K562 (cell line): ENCODE results near the gene HSPA8. TPM values are rescaled to one million over a fixed set of nuclear protein-coding genes. Genes with fewer than 3 reads are reported as not detected.

Experiments
- ATAC-seq: fragments of 200-7000 bp; cut with Tn5 transposase; 3 replicates; pipeline ENCODE4 v1.9.1; 2020; ENCODE audit warnings: moderate library complexity
- BruUV-seq: library from RNA; stranded (reverse); fragments of 400-500 nt; replicated peaks from 2 replicates; lab custom pipeline; 2021; lab: Mats Ljungman, UMichigan
- CTCF ChIA-PET: fragments of 300-600 bp; formaldehyde crosslinking; extraction: SDS; loops from one replicate; lab custom pipeline; 2021; ENCODE audit warnings: low intra/inter-chr PET ratio; lab: Yijun Ruan, JAX
- POLR2A ChIA-PET: fragments of 300-600, 350-650 bp; sonication (Branson Sonifier 250); formaldehyde crosslinking; extraction: SDS; loops from one replicate; lab custom pipeline; 2021; ENCODE audit warnings: antibody characterized with exemption, inconsistent platforms; lab: Yijun Ruan, JAX
- DNase-seq, 4 experiments: peaks; one replicate each; pipeline versions ENCODE4 v3.0.0 to v3.0.0-alpha.2; 2011 to 2018; ENCODE audit warnings: low spot score in 3 of 4, mixed read lengths in 3 of 4; ENCODE audit errors: extremely low read depth in 1 of 4
- FAIRE-seq: peaks from 2 replicates; lab custom pipeline; 2011; peaks lifted over from hg19 to GRCh38; lab: Jason Lieb, UNC
- H2AFZ ChIP-seq: 2 replicates; pipeline ENCODE4 v1.6.0; 2011; ENCODE audit warnings: low read depth, low read length, control low read depth, inconsistent platforms
- H3K27ac ChIP-seq: fragments of 200-600 bp; 3 replicates; pipeline ENCODE4 v1.8.0; 2011; ENCODE audit warnings: low read depth, mild to moderate bottlenecking, control low read depth, inconsistent platforms, low read length, moderate library complexity, mixed read lengths; ENCODE audit errors: extremely low read depth
- H3K27me3 ChIP-seq, 2 experiments: fragments of 300-600 bp in 1 of 2; 2 replicates in 1 of 2; 3 replicates in 1 of 2; pipeline versions ENCODE4 v1.6.0 to v1.8.0; 2011; ENCODE audit warnings: inconsistent platforms in 2 of 2, low read length in 2 of 2, mild to moderate bottlenecking in 1 of 2, mixed read lengths in 1 of 2, moderate library complexity in 1 of 2; ENCODE audit not compliant: control insufficient read depth in 2 of 2, insufficient read depth in 2 of 2
- H3K36me3 ChIP-seq: fragments of 300-600 bp; 3 replicates; pipeline ENCODE4 v1.8.0; 2011; ENCODE audit warnings: mild to moderate bottlenecking, low read length, inconsistent platforms; ENCODE audit not compliant: control insufficient read depth, insufficient read depth
- H3K4me1 ChIP-seq, 2 experiments: fragments of 200-600 bp in 1 of 2; replicated peaks in 1 of 2; 2 replicates in 1 of 2; 3 replicates in 1 of 2; pipeline versions ENCODE4 v1.5.1 to v1.8.0; 2011; ENCODE audit warnings: inconsistent platforms in 2 of 2, low read length in 2 of 2, mild to moderate bottlenecking in 1 of 2, mixed read lengths in 1 of 2, moderate library complexity in 1 of 2; ENCODE audit not compliant: control insufficient read depth in 2 of 2, insufficient read depth in 2 of 2
- H3K4me2 ChIP-seq: 2 replicates; pipeline ENCODE4 v1.6.1; 2011; ENCODE audit warnings: low read length, control low read depth, inconsistent platforms, mixed read lengths; ENCODE audit not compliant: insufficient read depth
- H3K4me3 ChIP-seq: fragments of 200-600 bp; sonication (generic), shearing (Covaris generic); 2 replicates; pipeline ENCODE4 v1.5.1; 2016; ENCODE audit warnings: control low read depth, inconsistent platforms
- H3K79me2 ChIP-seq: fragments of 200-600 bp; 3 replicates; pipeline ENCODE4 v1.8.0; 2011; ENCODE audit warnings: low read length, inconsistent platforms; ENCODE audit not compliant: control insufficient read depth, insufficient read depth
- H3K9ac ChIP-seq, 2 experiments: 2 replicates each; pipeline versions ENCODE4 v1.6.0 to v1.6.1; 2011; ENCODE audit warnings: low read depth in 2 of 2, low read length in 2 of 2, control low read depth in 1 of 2, inconsistent platforms in 1 of 2, mild to moderate bottlenecking in 1 of 2, mixed read lengths in 1 of 2; ENCODE audit not compliant: insufficient read depth in 1 of 2
- H3K9me1 ChIP-seq: one replicate; pipeline ENCODE4 v1.6.0; 2011; ENCODE audit warnings: inconsistent platforms, mild to moderate bottlenecking, low read length, moderate library complexity; ENCODE audit not compliant: control insufficient read depth, insufficient read depth
- H3K9me3 ChIP-seq: replicated peaks from 2 replicates; pipeline ENCODE4 v1.5.1; 2011; ENCODE audit warnings: low read depth, low read length, inconsistent platforms; ENCODE audit not compliant: control insufficient read depth, insufficient read depth
- H4K20me1 ChIP-seq: replicated peaks from 2 replicates; pipeline ENCODE4 v1.6.1; 2011; ENCODE audit warnings: low read length, inconsistent platforms, mixed read lengths; ENCODE audit not compliant: control insufficient read depth, insufficient read depth
- MXI1 ChIP-seq: IDR thresholded peaks from 2 replicates; pipeline ENCODE4 v1.6.1; 2011; ENCODE audit warnings: low read depth, mild to moderate bottlenecking, improper control_type of control experiment, low read length
- SIN3A ChIP-seq, 2 experiments: fragments of 150-350 bp in 1 of 2; IDR thresholded peaks; 2 replicates each; pipeline ENCODE4 v1.6.1; 2011 to 2016; ENCODE audit warnings: borderline replicate concordance in 2 of 2, low read depth in 2 of 2, low read length in 2 of 2, mild to moderate bottlenecking in 2 of 2, moderate library complexity in 2 of 2; ENCODE audit not compliant: control insufficient read depth in 1 of 2
- SRSF7 ChIP-seq: fragments of 200-400 bp; formaldehyde crosslinking; optimal IDR thresholded peaks from 2 replicates; pipeline ENCODE3; 2017; ENCODE audit warnings: mild to moderate bottlenecking, low read depth, low read length
- WGBS: fragments of 100-300 bp; shearing (Covaris generic); methylation state at CpG from one replicate; pipeline ENCODE4 v1.1.6; 2016; ENCODE audit warnings: low coverage, mixed read lengths; ENCODE audit not compliant: insufficient coverage; ENCODE audit errors: missing lambda C conversion rate; 5-methylcytosine and 5-hydroxymethylcytosine counted together
- in situ Hi-C: fragments of 300-500 bp; cut with MboI; formaldehyde crosslinking; loops from 4 replicates; pipeline ENCODE4 v1.15.0; 2018; ENCODE audit warnings: inconsistent platforms, mixed read lengths
- intact Hi-C: fragments of 100-400 bp; cut with micrococcal nuclease; formaldehyde crosslinking; loops from 2 replicates; pipeline ENCODE4 v1.14.2; 2022
- polyA plus RNA-seq, 8 experiments: library from polyadenylated mRNA; depleted of rRNA in 4 of 8; stranded (reverse) in 5 of 8; unstranded in 3 of 8; fragments of >200 nt; fragmentation: Nextera tagmentation in 2 of 8; fragmentation: Illumina TruSeq in 1 of 8; extraction: Ambion mirVana in 2 of 8; extraction: Trizol in 1 of 8; gene quantifications; 2 replicates each; pipeline versions ENCODE4 v1.2.1 to v1.2.3, GENCODE V29; 2011 to 2014; ENCODE audit warnings: inconsistent platforms in 1 of 8, missing spikeins in 1 of 8
- total RNA-seq, 7 experiments: library from RNA; depleted of rRNA in 6 of 7; stranded (reverse); fragments of >200 nt in 6 of 7; fragmentation: Illumina TruSeq in 2 of 7; extraction: Trizol in 2 of 7; gene quantifications; 2 replicates each; pipeline versions ENCODE4 v1.2.1 to v1.2.3, GENCODE V29; 2011 to 2021; ENCODE audit warnings: low replicate concordance in 1 of 7

The HSPA8 gene
- total and polyA plus RNA-seq, 9 of the 15 experiments (the other 6 are each of a cell fraction or from before 2014, with no cell fraction given) = 1,250 to 3,966 (median 2,773) TPM

DNA sequence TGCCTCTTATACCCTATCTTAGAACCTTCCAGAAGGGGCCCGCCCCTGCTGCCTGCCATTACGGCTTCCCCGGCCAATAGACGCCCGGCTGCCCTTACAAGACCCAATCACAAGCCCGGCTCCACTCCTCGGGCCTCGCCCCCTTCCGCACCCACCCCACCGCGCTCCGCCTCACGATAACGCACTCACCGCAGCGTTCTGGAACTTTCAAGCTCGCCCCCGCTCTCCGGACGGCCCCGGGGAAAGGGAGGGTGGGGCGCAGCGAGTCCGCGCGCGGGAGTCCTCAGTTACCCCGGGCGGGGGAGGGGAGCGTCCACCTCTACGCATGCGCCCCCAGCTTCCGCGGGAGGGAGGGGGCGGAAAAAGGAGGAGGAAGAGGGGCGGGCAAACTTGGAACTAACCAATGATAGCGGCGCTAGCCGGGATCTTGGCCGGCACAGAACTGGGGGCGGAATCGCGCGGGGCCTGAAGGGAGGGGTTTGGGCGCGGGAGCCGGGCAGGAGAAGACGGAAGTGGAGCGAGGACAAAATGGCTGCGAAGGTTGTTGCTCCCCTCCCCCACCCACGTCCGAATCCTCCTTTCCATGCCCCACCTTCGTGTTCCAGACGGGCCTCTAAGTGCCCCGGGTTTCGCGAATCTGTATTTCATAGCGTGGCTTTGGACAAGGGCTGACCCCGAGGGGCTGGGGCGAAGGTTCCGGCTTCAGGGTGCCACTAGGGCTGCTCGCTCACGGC lies 389 bp upstream of the HSPA8 start (continued):
- no peak for TF ChIP-seq MXI1

DNA sequence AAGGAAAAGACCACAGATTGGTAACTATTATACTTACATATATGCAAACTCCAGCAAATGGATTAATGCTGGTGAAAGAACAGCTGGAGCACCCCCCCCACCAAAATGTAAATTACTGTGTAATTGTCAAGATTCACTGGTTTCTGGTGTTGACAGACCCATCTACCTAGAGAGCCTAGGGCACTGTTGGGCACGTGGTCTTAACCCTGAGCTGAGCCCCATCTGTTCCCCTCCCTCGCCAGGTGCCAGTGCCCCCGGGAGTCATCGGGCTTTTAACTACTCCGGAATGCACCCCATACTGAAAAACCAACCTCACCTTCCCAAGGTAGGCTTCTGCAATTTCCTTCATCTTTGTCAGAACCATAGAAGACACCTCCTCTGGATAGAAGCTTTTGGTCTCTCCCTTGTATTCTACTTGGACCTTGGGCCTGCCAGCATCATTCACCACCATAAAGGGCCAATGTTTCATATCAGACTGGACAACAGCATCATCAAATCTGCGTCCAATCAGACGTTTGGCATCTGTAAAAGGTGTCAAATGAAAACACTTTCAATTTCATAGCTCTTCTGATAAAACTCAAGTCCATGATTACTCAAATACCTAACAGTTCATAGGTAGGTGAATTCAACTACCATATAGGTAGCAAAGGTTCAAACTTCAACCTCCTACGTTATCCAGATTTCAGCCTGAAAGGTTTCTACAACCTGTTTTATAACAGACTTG lies 1.5 kb downstream of the HSPA8 start:
- TF ChIP-seq SIN3A (IDR thresholded peaks at IDR 0.05; ENCODE audit: borderline replicate concordance in 2 of 2, control insufficient read depth in 1 of 2, low read depth in 2 of 2, low read length in 2 of 2) (peak in 1 of 2 experiments; percentile 9; a peak in 1 of 4 replicates), SRSF7 (no peak), MXI1 (0 out of 2 replicates have a peak, but pooled peaks have one; percentile 32)
- peak overlapping the region; percentile 91 for H3K9ac ChIP-seq
- peaks cover 3 to 17% of the 10 kb centered on the region in 2 experiments; a peak in 3 of 5 replicates for H3K4me1 ChIP-seq
- peaks cover 6% of the 10 kb centered on the region for H3K9me1 ChIP-seq
- DNase-seq (peak in 1 of 4 experiments; percentile 17), FAIRE-seq (no peak), ATAC-seq (no peak)
- POLR2A ChIA-PET = interaction anchor here (0.7 to 2.7 kb wide), 6 partner anchors 8 to 43 kb away, joined by 3 to 20 read pairs (median 6); no protein-coding TSS in a partner anchor
- no peaks in the 10 kb centered on the region for H3K27me3 ChIP-seq
- in situ Hi-C loops = no loop called here
- H3K79me2 ChIP-seq = peaks cover 78% of the 10 kb centered on the region
- intact Hi-C loops = no loop called here
- peak overlapping the region; percentile 100; the same call in 2 of the 3 replicates for H3K27ac ChIP-seq
- CTCF ChIA-PET = no interaction called here
- peaks cover 65% of the 10 kb centered on the region for H3K36me3 ChIP-seq
- H2AFZ ChIP-seq = no peak overlapping the region
- H3K9me3 ChIP-seq = no peaks in the 10 kb centered on the region
- WGBS = 0% methylated on average over 6 of the region's 8 CpGs
- peak overlapping the region; percentile 89 for H3K4me3 ChIP-seq
- no TSS peak for BruUV-seq
- H4K20me1 ChIP-seq = peaks cover 56% of the 10 kb centered on the region
- H3K4me2 ChIP-seq = peak overlapping the region; percentile 88
